Measurements from ENCODE around the gene SSR1. TPM values are rescaled to one million over a fixed set of nuclear protein-coding genes. Genes with fewer than 3 reads are reported as not detected.

SSR1 gene
- total and polyA plus RNA-seq, 4 donors: 43.6 to 115 (median 79.9) TPM

DNA sequence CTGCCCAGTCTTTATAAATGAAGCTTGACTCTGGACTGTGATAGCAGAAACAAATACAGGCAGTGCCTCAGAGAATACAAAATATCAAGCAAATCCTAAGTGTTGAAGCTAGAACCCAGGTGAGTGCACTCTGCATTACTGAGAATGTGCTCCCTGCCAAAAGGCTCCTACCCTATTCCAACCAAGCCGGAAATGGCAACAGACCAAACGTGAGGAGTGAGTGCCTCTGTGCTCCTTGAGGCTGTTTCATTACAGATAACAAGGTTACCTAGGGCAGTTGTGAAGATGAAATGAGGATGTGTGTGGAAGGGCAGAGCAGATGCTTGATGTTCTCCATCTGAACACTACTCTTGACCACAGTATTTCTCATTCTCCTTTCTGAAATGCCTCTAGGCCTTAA lies 29.3 kb downstream of the SSR1 start:
- H3K36me3 ChIP-seq (ENCODE audit: control insufficient read depth in 4 of 4, insufficient read depth in 3 of 4, low read depth in 1 of 4, low read length in 3 of 4): peaks cover 9 to 28% (median 22%) of the 10 kb centered on the region in 4 donors
- no peaks in the 10 kb centered on the region for H3K27me3 ChIP-seq (ENCODE audit: control insufficient read depth in 4 of 4, insufficient read depth in 4 of 4, low read length in 3 of 4)

DNA sequence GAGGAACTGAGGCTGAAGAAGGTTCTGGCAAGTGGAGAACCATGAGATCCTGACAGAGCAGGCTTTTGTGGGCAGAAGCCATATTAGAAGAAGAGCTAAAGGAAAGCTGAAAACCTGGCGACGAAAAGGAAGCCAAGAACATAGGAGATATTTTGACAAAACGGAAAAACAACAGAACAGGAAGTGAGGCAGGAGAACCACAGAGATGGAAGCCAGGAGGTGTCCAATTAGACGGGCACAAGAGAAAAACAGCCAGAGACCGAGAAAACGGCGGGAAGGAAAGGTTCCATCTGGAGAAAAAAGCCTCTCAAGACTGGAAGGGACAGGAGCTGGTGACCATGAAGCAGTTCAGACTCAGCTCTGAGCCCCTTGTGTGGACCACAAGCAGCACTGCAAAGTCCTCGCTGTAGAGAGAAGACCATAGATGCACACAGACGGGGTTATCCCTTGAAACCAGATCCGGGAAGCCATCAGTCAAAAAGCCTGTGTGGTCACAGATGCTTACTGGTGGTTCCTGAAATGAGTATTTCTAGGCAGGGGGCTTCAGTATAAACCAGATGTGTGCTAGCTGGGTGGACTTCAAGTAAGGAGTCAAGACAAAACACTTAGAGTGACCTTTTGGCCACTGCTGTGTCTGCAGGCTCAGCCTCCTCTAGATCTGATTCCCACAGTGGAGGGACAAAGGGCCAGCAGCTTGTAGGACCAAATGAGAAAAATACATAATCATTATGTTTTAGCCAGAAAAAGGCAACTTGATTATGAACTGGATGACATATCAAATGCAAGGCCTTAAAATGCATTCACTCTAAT lies 30.7 kb downstream of the SSR1 start:
- Histone ChIP-seq H3K27ac (ENCODE audit: low read depth in 1 of 2, low read length in 2 of 2) (no peak overlapping the region), H3K9ac (ENCODE audit: low read depth in 1 of 2, low read length in 2 of 2) (no peak overlapping the region), H3K36me3 (ENCODE audit: control insufficient read depth in 4 of 4, insufficient read depth in 3 of 4, low read depth in 1 of 4, low read length in 3 of 4) (peaks cover 8 to 14% (median 12%) of the 10 kb centered on the region in 4 donors), H3K27me3 (ENCODE audit: control insufficient read depth in 4 of 4, insufficient read depth in 4 of 4, low read length in 3 of 4) (no peaks in the 10 kb centered on the region), H3K9me3 (ENCODE audit: control insufficient read depth in 4 of 4, low read length in 3 of 4) (no peaks in the 10 kb centered on the region), H3K4me1 (ENCODE audit: control insufficient read depth in 4 of 4, insufficient read depth in 4 of 4, low read length in 3 of 4) (peaks cover 0 to 6% (median 4%) of the 10 kb centered on the region in 4 donors), H3K4me3 (ENCODE audit: low read depth in 1 of 3, low read length in 3 of 3) (no peak overlapping the region)
- 78% methylated on average over 10 of the region's 10 CpGs for WGBS
- DNase-seq (ENCODE audit: low spot score): no peak
- no peak for TF ChIP-seq NR2F2 (IDR thresholded peaks at IDR 0.05)
- TF ChIP-seq RAD21 (IDR thresholded peaks at IDR 0.05): no peak
- TF ChIP-seq YY1 (IDR thresholded peaks at IDR 0.05): no peak
- TF ChIP-seq MAX (IDR thresholded peaks at IDR 0.05): no peak
- no peak for TF ChIP-seq REST (IDR thresholded peaks at IDR 0.05)
- TF ChIP-seq TAF1 (conservative IDR thresholded peaks at IDR 0.05): no peak
- no peak for TF ChIP-seq HNF4A (conservative IDR thresholded peaks at IDR 0.05)
- TF ChIP-seq EGR1 (IDR thresholded peaks at IDR 0.05; ENCODE audit: low read depth in 2 of 2): no peak
- no peak for TF ChIP-seq RXRA (IDR thresholded peaks at IDR 0.05)
- no peak for TF ChIP-seq SP1 (IDR thresholded peaks at IDR 0.05)
- no peak for TF ChIP-seq FOXA1 (IDR thresholded peaks at IDR 0.05)

More for the DNA sequence above, 29.3 kb downstream of the SSR1 start:
- Histone ChIP-seq H3K4me3 (ENCODE audit: low read depth in 1 of 3, low read length in 3 of 3) (no peak overlapping the region), H3K4me1 (ENCODE audit: control insufficient read depth in 4 of 4, insufficient read depth in 4 of 4, low read length in 3 of 4) (peaks cover 0 to 4% (median 3%) of the 10 kb centered on the region in 4 donors), H3K9me3 (ENCODE audit: control insufficient read depth in 4 of 4, low read length in 3 of 4) (no peaks in the 10 kb centered on the region), H3K27ac (ENCODE audit: low read depth in 1 of 2, low read length in 2 of 2) (no peak overlapping the region), H3K9ac (ENCODE audit: low read depth in 1 of 2, low read length in 2 of 2) (no peak overlapping the region)
- 88% methylated on average over 2 of the region's 2 CpGs for WGBS
- DNase-seq (ENCODE audit: low spot score): no peak
- TF ChIP-seq ATF3 (IDR thresholded peaks at IDR 0.05) (no peak), HNF4A (conservative IDR thresholded peaks at IDR 0.05) (no peak), EGR1 (IDR thresholded peaks at IDR 0.05; ENCODE audit: low read depth in 2 of 2) (no peak), REST (IDR thresholded peaks at IDR 0.05) (no peak), RXRA (IDR thresholded peaks at IDR 0.05) (no peak), GABPA (IDR thresholded peaks at IDR 0.05 in 1 of 2, conservative IDR thresholded peaks at IDR 0.05 in 1 of 2) (no peak), YY1 (IDR thresholded peaks at IDR 0.05) (no peak), FOXA2 (IDR thresholded peaks at IDR 0.05) (no peak), JUND (IDR thresholded peaks at IDR 0.05) (no peak), NR2F2 (IDR thresholded peaks at IDR 0.05) (no peak), FOXA1 (IDR thresholded peaks at IDR 0.05) (no peak)

Measured in liver (tissue), 9 donors.